H1 (cell line): ENCODE measurements around the gene MAPKAP1. TPM values are rescaled to one million over a fixed set of nuclear protein-coding genes. Genes with fewer than 3 reads are reported as not detected.

Source experiments
- CBX8 ChIP-seq: fragments of 300-800, 300-1000 bp; sonication (generic); IDR thresholded peaks from 2 replicates; pipeline ENCODE4 v1.7.1; 2016; ENCODE audit warnings: low read depth, low read length, borderline replicate concordance
- FOSL1 ChIP-seq: IDR thresholded peaks from 2 replicates; pipeline ENCODE4 v1.6.1; 2011; ENCODE audit warnings: mild to moderate bottlenecking, low read depth, low read length, moderate library complexity; ENCODE audit not compliant: insufficient read depth
- GTF2F1 ChIP-seq: IDR thresholded peaks from 2 replicates; pipeline ENCODE4 v1.6.1; 2012; ENCODE audit warnings: low read depth, low read length, improper control_type of control experiment, borderline replicate concordance
- KDM4A ChIP-seq: IDR thresholded peaks from one replicate; pipeline ENCODE4 v1.7.1; 2012; ENCODE audit warnings: low read depth, mild to moderate bottlenecking, moderate library complexity, low read length, inconsistent platforms; ENCODE audit not compliant: severe bottlenecking
- RNF2 ChIP-seq: fragments of 200-900, 300-1000 bp; sonication (generic); IDR thresholded peaks from 2 replicates; pipeline ENCODE4 v1.7.1; 2016; ENCODE audit warnings: borderline replicate concordance, low read depth, mild to moderate bottlenecking, antibody characterized with exemption, low read length; ENCODE audit not compliant: poor library complexity, severe bottlenecking; ENCODE audit errors: missing control alignments
- SIN3A ChIP-seq, 2 experiments: IDR thresholded peaks in 1 of 2; conservative IDR thresholded peaks in 1 of 2; 2 replicates each; pipeline ENCODE4 v1.6.1; 2011 to 2012; ENCODE audit warnings: low read length in 2 of 2, improper control_type of control experiment in 1 of 2, low read depth in 1 of 2, mild to moderate bottlenecking in 1 of 2
- SIX5 ChIP-seq: IDR thresholded peaks from 2 replicates; pipeline ENCODE4 v1.6.1; 2011; ENCODE audit warnings: mild to moderate bottlenecking, low read depth, low read length
- polyA plus RNA-seq, 7 experiments: library from polyadenylated mRNA; depleted of rRNA in 3 of 7; stranded (reverse) in 5 of 7; unstranded in 2 of 7; fragments of >200 nt in 5 of 7; fragments of 200-250 nt in 2 of 7; gene quantifications; 1 replicate in 5 of 7; 2 replicates in 1 of 7; 4 replicates in 1 of 7; pipeline versions ENCODE4 v1.2.1 to v1.2.3, GENCODE V29; 2011 to 2013; ENCODE audit warnings: missing spikeins in 2 of 7, mixed read lengths in 2 of 7
- total RNA-seq: library from RNA; stranded (reverse); fragmentation: NEBNext Ultra II Directional; extraction: Animal tissue kit (Norgen Biotek cat#: 25700); gene quantifications from 2 replicates; pipeline ENCODE4 v1.2.1, GENCODE V29; 2021

The MAPKAP1 gene
- total and polyA plus RNA-seq, 2 of the 8 experiments (the other 6 are each of a cell fraction or from before 2014, with no cell fraction given) = 79.2 to 140 TPM

- TF ChIP-seq GTF2F1 (no peak), KDM4A (no peak), FOSL1 (no peak), SIN3A (conservative IDR thresholded peaks at IDR 0.05 in 1 of 2, IDR thresholded peaks at IDR 0.05 in 1 of 2; ENCODE audit: low read depth in 1 of 2, low read length in 2 of 2) (no peak), CBX8 (no peak), RNF2 (no peak), SIX5 (no peak)
These were observed 291.2 kb downstream of the MAPKAP1 start (continued) for GRCh38 chr9:125415583-125416460.
